GM06990 (cell line): ENCODE measurements around the gene GRP.
"Not testable (repeated sequence)": the region's sequence is repeated elsewhere in the genome, so short reads cannot be mapped to it uniquely, and the experiment has no call there.

Source experiments
- DNase-seq: peaks from one replicate; pipeline ENCODE4 v3.0.0-alpha.2; 2011; ENCODE audit not compliant: insufficient read length; ENCODE audit errors: extremely low read depth
- H3K27me3 ChIP-seq: replicated peaks from 2 replicates; pipeline ENCODE4 v1.6.0; 2011; ENCODE audit warnings: low read length; ENCODE audit not compliant: control insufficient read depth, insufficient read depth
- H3K36me3 ChIP-seq: 2 replicates; pipeline ENCODE4 v1.5.1; 2011; ENCODE audit warnings: low read length; ENCODE audit not compliant: control insufficient read depth, insufficient read depth
- H3K4me3 ChIP-seq: replicated peaks from 2 replicates; pipeline ENCODE4 v1.5.1; 2011; ENCODE audit warnings: low read depth, mild to moderate bottlenecking, control low read depth, low read length
- CTCF ChIP-seq: IDR thresholded peaks from 2 replicates; pipeline ENCODE4 v1.5.1; 2011; ENCODE audit warnings: low read length, control low read depth, mild to moderate bottlenecking, inconsistent platforms; ENCODE audit not compliant: insufficient read depth, poor library complexity, severe bottlenecking

The GRP gene

GRCh38 chr18:59262243-59262642 lies 42.3 kb downstream of the GRP start:
- not testable (repeated sequence) for H3K36me3 ChIP-seq, DNase-seq, H3K27me3 ChIP-seq, H3K4me3 ChIP-seq

- no peak for TF ChIP-seq CTCF
- no peak for DNase-seq
- Histone ChIP-seq H3K4me3 (no peak overlapping the region), H3K27me3 (no peaks in the 10 kb centered on the region; the same call in 1 of the 2 replicates), H3K36me3 (no peaks in the 10 kb centered on the region)
Observed at GRCh38 chr18:59263661-59264060, 43.7 kb downstream of the GRP start.

- no peak for TF ChIP-seq CTCF
- no peak for DNase-seq
- Histone ChIP-seq H3K36me3 (no peaks in the 10 kb centered on the region), H3K27me3 (no peaks in the 10 kb centered on the region; the same call in 1 of the 2 replicates), H3K4me3 (no peak overlapping the region)
Observed at GRCh38 chr18:59264121-59264571, 44.2 kb downstream of the GRP start.

- DNase-seq = no peak
- TF ChIP-seq CTCF = no peak
- Histone ChIP-seq H3K36me3 (no peaks in the 10 kb centered on the region), H3K4me3 (no peak overlapping the region), H3K27me3 (no peaks in the 10 kb centered on the region; the same call in none of the 2 replicates)
Observed at GRCh38 chr18:59264651-59265245, 44.8 kb downstream of the GRP start.

GRCh38 chr18:59265246-59265973 lies 45.5 kb downstream of the GRP start:
- H3K27me3 ChIP-seq = no peaks in the 10 kb centered on the region; the same call in none of the 2 replicates
- no peak for TF ChIP-seq CTCF
- DNase-seq = no peak

GRCh38 chr18:59265974-59266369 lies 46.0 kb downstream of the GRP start:
- no peak overlapping the region for H3K4me3 ChIP-seq
- no peaks in the 10 kb centered on the region for H3K36me3 ChIP-seq
- no peak for TF ChIP-seq CTCF
- H3K27me3 ChIP-seq = no peaks in the 10 kb centered on the region; the same call in none of the 2 replicates
- no peak for DNase-seq

More at GRCh38 chr18:59265246-59265973, 45.5 kb downstream of the GRP start:
- peak overlapping the region; percentile 57 for H3K4me3 ChIP-seq
- no peaks in the 10 kb centered on the region for H3K36me3 ChIP-seq
